GM12873 (cell line): ENCODE data around the gene TBX4.

Experiments used
- CTCF ChIP-seq: IDR thresholded peaks from 2 replicates; pipeline ENCODE4 v1.5.1; 2012; ENCODE audit warnings: low read depth, mild to moderate bottlenecking, moderate library complexity, low read length, control low read depth; ENCODE audit not compliant: insufficient read depth; ENCODE audit errors: missing control alignments

The TBX4 gene

GRCh38 chr17:61442136-61442775 lies 10.0 kb upstream of the TBX4 start:
- no peak for TF ChIP-seq CTCF

GRCh38 chr17:61442878-61443474 lies 9.2 kb upstream of the TBX4 start:
- TF ChIP-seq CTCF: no peak

DNA sequence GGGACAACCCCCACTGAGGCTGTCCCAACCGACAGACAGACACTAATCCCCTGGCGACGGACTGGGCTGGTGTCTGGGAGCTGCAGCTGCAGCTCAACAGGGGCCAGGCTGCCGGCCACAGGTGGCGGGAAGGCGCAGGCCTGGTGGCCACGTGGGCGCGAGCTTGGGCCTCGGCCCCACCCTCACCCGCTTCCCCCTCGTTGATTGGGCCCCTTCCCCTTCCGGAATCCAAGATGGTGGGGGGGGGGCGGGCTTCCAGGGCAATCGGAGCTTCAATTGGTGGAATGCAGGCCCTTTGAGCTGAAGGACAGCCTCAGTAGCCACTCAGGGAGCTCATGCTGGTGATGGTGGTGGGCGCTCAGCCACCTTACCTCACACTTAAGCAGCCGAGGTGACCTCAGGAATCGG lies 8.7 kb upstream of the TBX4 start:
- TF ChIP-seq CTCF: no peak

GRCh38 chr17:61444075-61444474 lies 8.1 kb upstream of the TBX4 start:
- TF ChIP-seq CTCF: no peak

GRCh38 chr17:61444831-61445230 lies 7.4 kb upstream of the TBX4 start:
- no peak for TF ChIP-seq CTCF

- no peak for TF ChIP-seq CTCF
Observed at GRCh38 chr17:61447358-61447757, 4.9 kb upstream of the TBX4 start.

DNA sequence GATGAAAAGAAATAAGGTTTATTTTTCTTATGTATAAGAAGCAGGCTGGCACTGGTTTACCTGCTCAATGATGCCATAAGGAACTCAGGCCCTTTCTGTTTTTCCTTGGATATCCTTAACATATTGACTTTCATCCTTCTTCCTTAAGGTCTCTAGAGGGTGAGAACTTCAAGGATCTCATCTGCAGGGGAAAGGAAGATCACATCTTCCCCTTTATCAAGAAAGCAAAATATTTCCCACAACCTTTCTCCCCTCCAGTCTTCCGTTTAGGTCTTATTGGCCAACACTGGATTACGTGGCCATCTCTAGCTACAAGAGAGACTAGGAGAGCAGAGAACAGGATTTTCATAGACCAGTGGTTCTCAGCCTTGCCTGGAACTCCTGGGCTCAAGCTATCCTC lies 4.2 kb upstream of the TBX4 start:
- no peak for TF ChIP-seq CTCF
